DND-41 (cell line): ENCODE results near the gene LHPP.

Experiments used
- ATAC-seq: fragments of 200-7000 bp; cut with Tn5 transposase; 3 replicates; pipeline ENCODE4 v1.9.1; 2021; ENCODE audit warnings: low read depth; ENCODE audit not compliant: insufficient read depth
- DNase-seq: peaks from one replicate; pipeline ENCODE4 v3.0.0-alpha.2; 2020
- H2AFZ ChIP-seq: 2 replicates; pipeline ENCODE4 v1.6.0; 2012; ENCODE audit warnings: low read depth, low read length
- H3K27ac ChIP-seq: 2 replicates; pipeline ENCODE4 v1.5.1; 2012; ENCODE audit warnings: low read length, inconsistent platforms
- H3K27me3 ChIP-seq: fragments of 200-600 bp; sonication (generic); 2 replicates; pipeline ENCODE4 v1.6.0; 2012; ENCODE audit warnings: low read length, mild to moderate bottlenecking, inconsistent platforms; ENCODE audit not compliant: insufficient read depth, poor library complexity
- H3K36me3 ChIP-seq: 2 replicates; pipeline ENCODE4 v1.5.1; 2012; ENCODE audit warnings: low read length, inconsistent platforms; ENCODE audit not compliant: insufficient read depth
- H3K4me1 ChIP-seq: 2 replicates; pipeline ENCODE4 v1.5.1; 2012; ENCODE audit warnings: mild to moderate bottlenecking, low read length; ENCODE audit not compliant: insufficient read depth
- H3K4me2 ChIP-seq: 2 replicates; pipeline ENCODE4 v1.6.0; 2012; ENCODE audit warnings: mild to moderate bottlenecking, moderate library complexity, low read length, inconsistent platforms; ENCODE audit not compliant: insufficient read depth
- H3K4me3 ChIP-seq, 2 experiments: fragments of 200-600 bp in 1 of 2; shearing (Covaris generic) in 1 of 2; 2 replicates each; pipeline ENCODE4 v1.5.1; 2012 to 2016; ENCODE audit warnings: inconsistent platforms in 2 of 2, low read length in 2 of 2, mild to moderate bottlenecking in 2 of 2, low read depth in 1 of 2, moderate library complexity in 1 of 2
- H3K79me2 ChIP-seq: 2 replicates; pipeline ENCODE4 v1.6.0; 2012; ENCODE audit warnings: low read length, inconsistent platforms; ENCODE audit not compliant: insufficient read depth
- H3K9ac ChIP-seq: 2 replicates; pipeline ENCODE4 v1.6.0; 2012; ENCODE audit warnings: low read depth, mild to moderate bottlenecking, inconsistent platforms, low read length, moderate library complexity
- H3K9me3 ChIP-seq: 2 replicates; pipeline ENCODE4 v1.5.1; 2012; ENCODE audit warnings: low read length, moderate library complexity, mild to moderate bottlenecking, inconsistent platforms; ENCODE audit not compliant: insufficient read depth, severe bottlenecking
- H4K20me1 ChIP-seq: 2 replicates; pipeline ENCODE4 v1.6.0; 2012; ENCODE audit warnings: low read length; ENCODE audit not compliant: insufficient read depth
- EZH2 ChIP-seq: IDR thresholded peaks from 3 replicates; pipeline ENCODE4 v1.6.1; 2012; ENCODE audit warnings: borderline replicate concordance, low read depth, mild to moderate bottlenecking, moderate library complexity, low read length, inconsistent platforms; ENCODE audit not compliant: severe bottlenecking
- TF ChIP-seq, protein P1 (sequence below): IDR thresholded peaks from 2 replicates; pipeline ENCODE4 v1.5.1; 2012; ENCODE audit warnings: borderline replicate concordance, low read length, moderate library complexity, mild to moderate bottlenecking; ENCODE audit not compliant: poor library complexity, severe bottlenecking; ENCODE audit errors: extremely low read depth

LHPP gene

DNA sequence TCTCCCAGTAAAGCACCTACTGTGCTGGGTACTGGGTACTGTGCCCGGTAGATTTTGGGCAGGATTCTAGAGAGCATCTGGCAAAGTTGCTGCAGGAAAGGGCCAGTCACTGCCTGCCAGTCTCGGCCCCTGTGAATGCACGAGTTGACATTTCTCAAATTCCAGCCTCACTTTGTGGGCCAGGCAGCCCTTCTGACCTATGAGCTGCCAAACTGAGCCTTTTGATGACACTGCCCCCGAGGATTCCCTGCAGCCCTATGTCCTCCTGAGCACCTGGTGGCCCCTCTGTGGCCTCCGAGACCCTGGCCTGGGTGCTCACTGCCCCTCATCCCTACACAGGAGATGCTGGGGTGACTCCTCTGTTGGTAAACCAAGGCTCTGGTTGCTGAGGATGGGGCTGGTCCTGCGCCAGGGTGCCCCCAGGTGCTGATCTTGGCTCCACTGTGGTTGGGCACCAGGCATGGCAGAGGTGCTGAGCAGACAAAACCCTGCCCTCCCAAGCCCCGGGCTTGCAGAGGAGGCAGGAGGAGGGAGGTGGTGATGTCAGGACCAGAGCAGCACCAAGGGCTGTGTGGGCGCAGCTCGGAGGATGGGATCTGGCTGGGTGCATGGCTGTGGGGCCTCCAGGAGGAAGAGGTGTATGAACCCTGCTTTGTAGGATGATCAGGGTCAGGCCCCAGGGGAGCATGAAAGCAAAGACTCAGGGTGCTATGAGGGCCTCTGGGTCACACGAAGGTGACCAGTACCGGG lies 16.2 kb downstream of the LHPP start:
- Histone ChIP-seq H4K20me1 (0 out of 2 replicates have a peak, but pooled peaks cover 14% of the 10 kb centered on the region), H3K4me2 (no peak overlapping the region), H3K27me3 (no peaks in the 10 kb centered on the region), H3K4me3 (no peak overlapping the region), H3K9ac (no peak overlapping the region), H3K79me2 (no peaks in the 10 kb centered on the region), H3K36me3 (no peaks in the 10 kb centered on the region), H3K27ac (no peak overlapping the region), H2AFZ (no peak overlapping the region), H3K9me3 (no peaks in the 10 kb centered on the region), H3K4me1 (no peaks in the 10 kb centered on the region)
- ATAC-seq (no peak), DNase-seq (no peak)
- no peak for TF ChIP-seq EZH2
- TF ChIP-seq, protein P1, sequence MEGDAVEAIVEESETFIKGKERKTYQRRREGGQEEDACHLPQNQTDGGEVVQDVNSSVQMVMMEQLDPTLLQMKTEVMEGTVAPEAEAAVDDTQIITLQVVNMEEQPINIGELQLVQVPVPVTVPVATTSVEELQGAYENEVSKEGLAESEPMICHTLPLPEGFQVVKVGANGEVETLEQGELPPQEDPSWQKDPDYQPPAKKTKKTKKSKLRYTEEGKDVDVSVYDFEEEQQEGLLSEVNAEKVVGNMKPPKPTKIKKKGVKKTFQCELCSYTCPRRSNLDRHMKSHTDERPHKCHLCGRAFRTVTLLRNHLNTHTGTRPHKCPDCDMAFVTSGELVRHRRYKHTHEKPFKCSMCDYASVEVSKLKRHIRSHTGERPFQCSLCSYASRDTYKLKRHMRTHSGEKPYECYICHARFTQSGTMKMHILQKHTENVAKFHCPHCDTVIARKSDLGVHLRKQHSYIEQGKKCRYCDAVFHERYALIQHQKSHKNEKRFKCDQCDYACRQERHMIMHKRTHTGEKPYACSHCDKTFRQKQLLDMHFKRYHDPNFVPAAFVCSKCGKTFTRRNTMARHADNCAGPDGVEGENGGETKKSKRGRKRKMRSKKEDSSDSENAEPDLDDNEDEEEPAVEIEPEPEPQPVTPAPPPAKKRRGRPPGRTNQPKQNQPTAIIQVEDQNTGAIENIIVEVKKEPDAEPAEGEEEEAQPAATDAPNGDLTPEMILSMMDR, result no peak

- H3K4me1 ChIP-seq, result no peaks in the 10 kb centered on the region
- no peak for DNase-seq
- H2AFZ ChIP-seq, result no peak overlapping the region
- no peaks in the 10 kb centered on the region for H3K9me3 ChIP-seq
- H3K9ac ChIP-seq, result no peak overlapping the region
- no peaks in the 10 kb centered on the region for H3K36me3 ChIP-seq
- H3K4me2 ChIP-seq, result no peak overlapping the region
- H3K27me3 ChIP-seq, result no peaks in the 10 kb centered on the region
- H3K27ac ChIP-seq, result no peak overlapping the region
- 0 out of 2 replicates have a peak, but pooled peaks cover 14% of the 10 kb centered on the region for H4K20me1 ChIP-seq
- no peaks in the 10 kb centered on the region for H3K79me2 ChIP-seq
- TF ChIP-seq, protein P1, result no peak
- TF ChIP-seq EZH2, result no peak
- no peak overlapping the region for H3K4me3 ChIP-seq
- no peak for ATAC-seq
Observed at GRCh38 chr10:124478515-124478914, 16.9 kb downstream of the LHPP start.

DNA sequence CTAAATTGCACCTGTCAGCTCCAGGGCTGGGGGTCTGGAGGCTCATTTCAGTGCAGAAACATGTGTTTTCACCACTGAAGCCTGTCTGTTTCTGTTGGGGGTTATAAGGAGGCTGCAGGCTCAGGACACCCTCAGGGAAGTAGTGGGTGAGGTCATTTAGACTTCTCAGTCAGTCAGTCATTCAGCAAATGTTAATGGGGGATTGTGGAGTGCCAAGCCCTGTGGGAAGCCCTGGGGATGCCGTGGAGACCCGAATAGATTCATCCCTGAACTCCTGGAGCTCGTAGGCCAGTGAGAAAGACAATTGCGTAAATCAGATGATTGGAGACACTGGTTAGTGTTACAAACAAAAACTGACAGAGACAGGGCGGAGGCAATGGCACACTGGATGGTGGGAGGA lies 19.2 kb downstream of the LHPP start:
- H4K20me1 ChIP-seq, result 0 out of 2 replicates have a peak, but pooled peaks cover 14% of the 10 kb centered on the region
- no peaks in the 10 kb centered on the region for H3K36me3 ChIP-seq
- H3K4me3 ChIP-seq, result no peak overlapping the region
- no peaks in the 10 kb centered on the region for H3K4me1 ChIP-seq
- H2AFZ ChIP-seq, result no peak overlapping the region
- DNase-seq, result no peak
- no peak overlapping the region for H3K4me2 ChIP-seq
- TF ChIP-seq EZH2, result no peak
- H3K9ac ChIP-seq, result no peak overlapping the region
- H3K9me3 ChIP-seq, result no peaks in the 10 kb centered on the region
- no peak overlapping the region for H3K27ac ChIP-seq
- no peak for ATAC-seq
- H3K79me2 ChIP-seq, result no peaks in the 10 kb centered on the region
- H3K27me3 ChIP-seq, result no peaks in the 10 kb centered on the region

DNA sequence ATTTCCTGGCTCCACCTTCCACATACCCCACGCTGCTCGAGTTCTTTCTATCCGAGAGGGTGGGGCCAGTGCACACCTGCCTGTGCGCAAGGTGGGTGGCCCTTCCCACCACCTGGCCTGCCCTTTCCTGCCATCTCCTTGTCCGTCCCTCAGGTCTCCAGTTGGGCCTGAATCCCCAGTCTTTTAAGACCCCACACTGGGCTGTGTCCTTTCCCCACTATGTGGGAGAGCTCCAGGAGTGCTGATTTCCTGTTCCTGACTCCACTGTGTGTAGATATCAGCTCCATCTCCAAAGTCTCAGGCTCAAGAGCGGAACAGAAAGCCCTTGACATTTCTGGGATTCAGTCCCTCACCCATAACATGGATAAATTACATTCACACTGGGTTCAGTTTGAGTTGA lies 20.1 kb downstream of the LHPP start:
- ATAC-seq, result no peak
- no peak overlapping the region for H3K4me3 ChIP-seq

More for the DNA sequence above, 20.1 kb downstream of the LHPP start:
- Histone ChIP-seq H3K9ac (no peak overlapping the region), H3K79me2 (no peaks in the 10 kb centered on the region), H2AFZ (no peak overlapping the region), H3K4me2 (no peak overlapping the region), H3K27ac (no peak overlapping the region), H3K36me3 (no peaks in the 10 kb centered on the region), H3K27me3 (no peaks in the 10 kb centered on the region), H3K4me1 (no peaks in the 10 kb centered on the region), H3K9me3 (peaks cover under 1% of the 10 kb centered on the region), H4K20me1 (0 out of 2 replicates have a peak, but pooled peaks cover 10% of the 10 kb centered on the region)
- TF ChIP-seq EZH2, result no peak
- TF ChIP-seq, protein P1, result no peak
- no peak for DNase-seq
